Keratinocyte (primary cell): ENCODE data around the gene PYY.

Experiments
- CTCF ChIP-seq, 3 experiments: IDR thresholded peaks in 1 of 3; conservative IDR thresholded peaks in 1 of 3; optimal IDR thresholded peaks in 1 of 3; 2 replicates in 2 of 3; 3 replicates in 1 of 3; pipeline versions ENCODE3 to v1.5.1; 2011; ENCODE audit warnings: low read length in 3 of 3, mild to moderate bottlenecking in 3 of 3, moderate library complexity in 2 of 3, control low read depth in 1 of 3, inconsistent platforms in 1 of 3; ENCODE audit not compliant: insufficient read depth in 2 of 3; ENCODE audit errors: extremely low read depth in 1 of 3
- EZH2 ChIP-seq: IDR thresholded peaks from one replicate; pipeline ENCODE4 v1.6.1; 2012; ENCODE audit warnings: inconsistent platforms, mild to moderate bottlenecking, low read length, moderate library complexity

- TF ChIP-seq CTCF (optimal IDR thresholded peaks at IDR 0.05 in 1 of 3, IDR thresholded peaks at IDR 0.05 in 1 of 3, conservative IDR thresholded peaks at IDR 0.05 in 1 of 3; ENCODE audit: extremely low read depth in 1 of 3, insufficient read depth in 2 of 3, low read length in 3 of 3): no peak
- TF ChIP-seq EZH2: no peak
Measured at GRCh38 chr17:43945074-43945829, 8.5 kb downstream of the PYY start.
